ENCODE results near the gene RBM10.

RBM10 gene

GRCh38 chrX:47217121-47217851, 72.3 kb downstream of the RBM10 start:
- H3K4me3 ChIP-seq (ENCODE audit: low read depth, low read length), result peak overlapping the region; percentile 17

DNA sequence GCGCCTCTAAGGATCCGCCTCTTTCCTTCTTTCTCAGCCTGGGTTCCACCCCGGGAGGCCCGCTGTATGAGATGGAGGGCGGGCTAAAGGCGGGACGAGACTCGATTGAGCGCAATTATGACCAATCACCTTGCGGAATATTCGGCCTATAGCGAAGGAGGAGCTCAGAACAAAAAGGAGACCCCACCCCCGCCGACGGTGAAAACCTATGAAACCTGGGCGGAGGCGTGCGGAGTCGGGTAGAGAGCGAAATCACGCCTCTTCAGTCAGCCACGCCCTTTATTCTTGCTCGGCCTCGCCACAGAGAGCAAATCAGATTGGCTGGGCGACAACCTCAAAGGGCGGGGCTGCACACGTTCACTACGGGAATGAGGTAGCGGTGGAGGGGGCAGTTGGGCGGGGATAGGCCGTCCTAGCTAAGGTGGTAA, 72.8 kb downstream of the RBM10 start:
- peak overlapping the region; percentile 71 for H3K4me3 ChIP-seq (ENCODE audit: low read depth, low read length)
- in situ Hi-C loops (cut with HindIII; ENCODE audit: low sequenced_read_pairs), result no loop called here
- TF ChIP-seq, protein P1, sequence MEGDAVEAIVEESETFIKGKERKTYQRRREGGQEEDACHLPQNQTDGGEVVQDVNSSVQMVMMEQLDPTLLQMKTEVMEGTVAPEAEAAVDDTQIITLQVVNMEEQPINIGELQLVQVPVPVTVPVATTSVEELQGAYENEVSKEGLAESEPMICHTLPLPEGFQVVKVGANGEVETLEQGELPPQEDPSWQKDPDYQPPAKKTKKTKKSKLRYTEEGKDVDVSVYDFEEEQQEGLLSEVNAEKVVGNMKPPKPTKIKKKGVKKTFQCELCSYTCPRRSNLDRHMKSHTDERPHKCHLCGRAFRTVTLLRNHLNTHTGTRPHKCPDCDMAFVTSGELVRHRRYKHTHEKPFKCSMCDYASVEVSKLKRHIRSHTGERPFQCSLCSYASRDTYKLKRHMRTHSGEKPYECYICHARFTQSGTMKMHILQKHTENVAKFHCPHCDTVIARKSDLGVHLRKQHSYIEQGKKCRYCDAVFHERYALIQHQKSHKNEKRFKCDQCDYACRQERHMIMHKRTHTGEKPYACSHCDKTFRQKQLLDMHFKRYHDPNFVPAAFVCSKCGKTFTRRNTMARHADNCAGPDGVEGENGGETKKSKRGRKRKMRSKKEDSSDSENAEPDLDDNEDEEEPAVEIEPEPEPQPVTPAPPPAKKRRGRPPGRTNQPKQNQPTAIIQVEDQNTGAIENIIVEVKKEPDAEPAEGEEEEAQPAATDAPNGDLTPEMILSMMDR (IDR thresholded peaks at IDR 0.05; ENCODE audit: low read depth, low read length), result no peak
- DNase-seq (ENCODE audit: low read depth, low spot score), result peak; percentile 100

More at GRCh38 chrX:47217121-47217851, 72.3 kb downstream of the RBM10 start:
- TF ChIP-seq, protein P1 (IDR thresholded peaks at IDR 0.05; ENCODE audit: low read depth, low read length), result no peak
- no peak for DNase-seq (ENCODE audit: low read depth, low spot score)
- in situ Hi-C loops (cut with HindIII; ENCODE audit: low sequenced_read_pairs), result no loop called here

DNA sequence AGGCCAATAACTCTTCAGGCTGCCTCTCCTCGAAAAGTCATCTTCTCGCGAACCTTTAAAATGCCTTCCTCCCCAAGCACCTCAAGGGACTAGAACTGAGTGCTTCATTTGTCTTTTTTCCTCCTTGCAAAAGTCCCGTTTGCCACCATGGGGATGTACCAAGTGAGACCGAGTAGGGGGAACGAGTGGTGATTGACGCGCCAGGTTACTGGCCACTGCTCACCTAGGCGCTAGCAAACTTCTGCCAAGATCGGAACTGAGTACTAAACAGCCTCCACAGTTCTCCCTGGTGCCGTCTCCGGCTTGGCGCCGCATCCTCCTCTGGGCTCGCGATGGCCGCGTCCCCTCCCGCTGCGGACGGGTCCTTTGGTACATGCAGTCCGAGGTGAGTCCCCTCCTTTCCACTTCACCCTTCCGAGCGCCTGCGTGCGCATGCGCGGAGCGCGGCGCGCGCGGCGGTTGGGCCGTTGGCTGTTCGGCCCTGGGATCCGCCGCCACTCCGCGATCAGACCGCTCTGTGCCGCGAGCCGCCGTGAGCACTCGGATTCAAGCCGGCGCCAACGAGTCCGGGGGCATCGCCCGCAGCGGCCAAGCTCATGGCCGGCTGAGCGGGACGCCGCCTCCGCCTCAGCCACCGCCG, 73.4 kb downstream of the RBM10 start, which contains the start of gene CDK16:
Gene CDK16, plus strand, starts transcription at position 402 of the 640 bp plus-strand sequence. CDS start 4,877 bp downstream, outside the sequence.
- DNase-seq (ENCODE audit: low read depth, low spot score), result peak; percentile 91
- TF ChIP-seq, protein P1 (IDR thresholded peaks at IDR 0.05; ENCODE audit: low read depth, low read length), result no peak
- in situ Hi-C loops (cut with HindIII; ENCODE audit: low sequenced_read_pairs), result no loop called here
- peak within 1 kb of the TSS; percentile 71 for H3K4me3 ChIP-seq (ENCODE audit: low read depth, low read length)

- H3K4me3 ChIP-seq (ENCODE audit: low read depth, low read length), result peak overlapping the region; percentile 71
- DNase-seq (ENCODE audit: low read depth, low spot score), result no peak
- in situ Hi-C loops (cut with HindIII; ENCODE audit: low sequenced_read_pairs), result no loop called here
- TF ChIP-seq, protein P1 (IDR thresholded peaks at IDR 0.05; ENCODE audit: low read depth, low read length), result no peak
These were observed 74.1 kb downstream of the RBM10 start for GRCh38 chrX:47218920-47219815.

DNA sequence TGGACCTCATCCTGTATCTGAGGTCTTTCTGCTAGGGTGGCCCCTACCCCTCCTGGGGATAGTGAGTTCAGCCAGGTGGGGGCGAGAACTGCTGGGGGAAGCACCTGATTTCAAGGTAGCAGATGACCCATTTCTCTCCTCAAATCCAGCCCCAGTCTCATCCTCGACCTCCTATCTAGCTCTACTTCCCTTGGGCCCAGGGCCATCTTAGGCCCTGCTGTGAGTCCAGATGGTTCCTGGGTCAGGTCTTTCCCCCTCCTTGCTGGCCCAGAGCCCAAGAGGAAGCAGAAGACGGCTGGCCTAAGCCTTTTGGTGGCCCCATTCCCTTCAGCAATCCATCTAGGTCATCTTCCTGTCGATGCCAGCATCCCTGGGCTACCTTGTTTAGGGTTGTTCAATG, 76.7 kb downstream of the RBM10 start:
- no peak for DNase-seq (ENCODE audit: low read depth, low spot score)

More for the DNA sequence above, 76.7 kb downstream of the RBM10 start:
- no peak overlapping the region for H3K4me3 ChIP-seq (ENCODE audit: low read depth, low read length)
- TF ChIP-seq, protein P1 (IDR thresholded peaks at IDR 0.05; ENCODE audit: low read depth, low read length), result no peak
- in situ Hi-C loops (cut with HindIII; ENCODE audit: low sequenced_read_pairs), result no loop called here

Measured in astrocyte of the spinal cord (primary cell).